Cardiac fibroblast (primary cell): ENCODE measurements around the gene SOWAHC.

Experiments
- DNase-seq, 2 donors: peaks; one replicate each; pipeline versions ENCODE4 v3.0.0 to v3.0.0-alpha.2; 2010; ENCODE audit warnings: low read depth in 2 of 2
- H3K4me3 ChIP-seq, 2 donors: replicated peaks in 1 of 2; 1 replicate in 1 of 2; 2 replicates in 1 of 2; pipeline ENCODE4 v1.5.1; 2011; ENCODE audit warnings: low read depth in 2 of 2, low read length in 2 of 2, mild to moderate bottlenecking in 2 of 2, moderate library complexity in 1 of 2
- TF ChIP-seq, protein P1 (sequence below): IDR thresholded peaks from one replicate; pipeline ENCODE4 v1.5.1; 2011; ENCODE audit warnings: low read depth, mild to moderate bottlenecking, low read length, inconsistent platforms

Gene SOWAHC

DNA sequence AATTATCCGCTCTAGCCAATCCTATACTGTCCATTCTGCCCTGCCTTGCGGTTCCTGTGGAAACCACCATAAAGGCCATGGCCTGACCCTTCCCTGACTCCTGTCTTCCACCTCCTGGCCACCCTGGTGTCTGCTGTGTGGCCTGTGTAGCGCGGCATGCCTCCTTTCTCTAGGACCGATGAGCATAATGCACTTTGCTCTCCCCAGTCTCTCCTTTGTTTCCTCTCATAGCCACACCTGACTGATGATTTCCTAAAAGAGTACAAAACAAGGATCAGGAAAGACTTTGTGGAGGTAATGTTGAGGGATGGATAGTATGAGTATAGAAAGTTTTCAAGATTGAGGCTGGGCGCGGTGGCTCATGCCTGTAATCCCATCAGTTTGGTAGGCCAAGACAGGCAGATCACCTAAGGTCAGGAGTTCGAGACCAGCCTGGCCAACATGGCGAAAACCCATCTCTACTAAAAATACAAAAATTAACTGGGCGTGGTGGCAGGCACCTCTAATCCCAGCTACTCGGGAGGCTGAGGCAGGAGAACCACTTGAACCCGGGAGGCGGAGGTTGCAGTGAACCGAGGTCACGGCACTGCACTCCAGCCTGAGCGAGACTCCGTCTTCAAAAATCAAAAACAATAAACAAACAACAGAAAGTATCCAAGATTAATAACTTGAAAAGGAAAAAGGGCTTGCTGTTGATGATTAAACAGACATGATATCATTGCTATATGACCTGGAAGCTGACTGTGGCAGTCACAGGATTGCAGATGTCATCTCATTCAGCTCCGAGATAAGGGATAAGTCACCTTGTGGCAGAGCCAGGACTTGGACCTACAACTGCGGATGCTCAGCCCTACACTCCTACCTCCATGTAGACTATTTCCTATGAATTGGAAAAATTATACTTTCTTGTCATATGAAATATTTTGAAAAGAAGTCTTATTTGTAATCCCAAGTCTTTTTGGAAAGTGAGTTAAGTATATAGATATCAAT, 16.6 kb downstream of the SOWAHC start:
- no peak overlapping the region for H3K4me3 ChIP-seq
- no peak for DNase-seq
- TF ChIP-seq, protein P1, sequence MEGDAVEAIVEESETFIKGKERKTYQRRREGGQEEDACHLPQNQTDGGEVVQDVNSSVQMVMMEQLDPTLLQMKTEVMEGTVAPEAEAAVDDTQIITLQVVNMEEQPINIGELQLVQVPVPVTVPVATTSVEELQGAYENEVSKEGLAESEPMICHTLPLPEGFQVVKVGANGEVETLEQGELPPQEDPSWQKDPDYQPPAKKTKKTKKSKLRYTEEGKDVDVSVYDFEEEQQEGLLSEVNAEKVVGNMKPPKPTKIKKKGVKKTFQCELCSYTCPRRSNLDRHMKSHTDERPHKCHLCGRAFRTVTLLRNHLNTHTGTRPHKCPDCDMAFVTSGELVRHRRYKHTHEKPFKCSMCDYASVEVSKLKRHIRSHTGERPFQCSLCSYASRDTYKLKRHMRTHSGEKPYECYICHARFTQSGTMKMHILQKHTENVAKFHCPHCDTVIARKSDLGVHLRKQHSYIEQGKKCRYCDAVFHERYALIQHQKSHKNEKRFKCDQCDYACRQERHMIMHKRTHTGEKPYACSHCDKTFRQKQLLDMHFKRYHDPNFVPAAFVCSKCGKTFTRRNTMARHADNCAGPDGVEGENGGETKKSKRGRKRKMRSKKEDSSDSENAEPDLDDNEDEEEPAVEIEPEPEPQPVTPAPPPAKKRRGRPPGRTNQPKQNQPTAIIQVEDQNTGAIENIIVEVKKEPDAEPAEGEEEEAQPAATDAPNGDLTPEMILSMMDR, result no peak

DNA sequence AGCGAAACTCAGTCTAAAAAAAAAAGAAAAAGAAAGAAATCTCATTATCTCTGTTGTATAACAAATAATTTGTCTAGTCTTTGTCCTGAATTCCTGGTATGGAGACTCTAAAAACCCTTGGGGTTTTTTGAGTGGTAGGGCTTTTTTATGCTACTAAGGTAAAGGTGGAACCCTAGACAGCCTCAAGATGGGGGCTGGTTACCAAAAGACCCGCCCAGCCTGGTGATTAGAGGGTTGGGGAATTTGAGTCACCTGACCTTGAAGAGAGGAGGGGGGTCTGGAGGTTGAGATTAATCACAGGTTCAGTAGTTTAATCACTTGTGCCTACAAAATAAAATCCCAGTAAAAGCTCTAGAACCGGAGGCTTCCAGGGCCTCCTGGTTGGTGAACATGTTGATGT, 17.6 kb downstream of the SOWAHC start:
- H3K4me3 ChIP-seq, result no peak overlapping the region
- no peak for DNase-seq
- TF ChIP-seq, protein P1, result no peak

DNA sequence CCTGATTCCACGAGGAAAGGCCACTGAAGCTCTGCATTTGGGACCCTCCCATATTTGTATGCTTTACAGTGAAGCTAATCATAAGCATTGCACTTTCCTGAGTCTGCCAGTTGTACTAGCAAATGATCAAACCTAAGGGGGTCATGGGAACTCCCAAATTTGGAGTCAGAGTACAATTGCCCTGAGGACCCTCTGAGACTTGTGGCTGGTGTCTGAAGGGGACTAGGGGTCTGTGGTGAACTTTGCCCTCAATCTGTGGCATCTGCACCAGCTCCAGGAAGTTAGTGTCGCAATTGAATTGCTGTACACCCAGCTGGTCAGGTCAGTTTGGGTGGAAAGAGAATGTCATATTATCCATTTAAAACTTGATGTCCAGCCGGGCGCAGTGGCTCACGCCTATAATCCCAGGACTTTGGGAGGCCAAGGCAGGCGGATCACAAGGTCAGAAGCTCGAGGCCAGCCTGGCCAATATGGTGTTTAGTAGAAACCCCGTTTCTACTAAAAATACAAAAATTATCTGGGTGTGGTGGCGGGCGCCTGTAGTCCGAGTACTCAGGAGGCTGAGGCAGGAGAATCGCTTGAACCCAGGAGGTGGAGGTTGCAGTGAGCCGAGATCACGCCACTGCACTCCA, 18.1 kb downstream of the SOWAHC start:
- no peak overlapping the region for H3K4me3 ChIP-seq
- DNase-seq, result no peak
- TF ChIP-seq, protein P1, result no peak

DNA sequence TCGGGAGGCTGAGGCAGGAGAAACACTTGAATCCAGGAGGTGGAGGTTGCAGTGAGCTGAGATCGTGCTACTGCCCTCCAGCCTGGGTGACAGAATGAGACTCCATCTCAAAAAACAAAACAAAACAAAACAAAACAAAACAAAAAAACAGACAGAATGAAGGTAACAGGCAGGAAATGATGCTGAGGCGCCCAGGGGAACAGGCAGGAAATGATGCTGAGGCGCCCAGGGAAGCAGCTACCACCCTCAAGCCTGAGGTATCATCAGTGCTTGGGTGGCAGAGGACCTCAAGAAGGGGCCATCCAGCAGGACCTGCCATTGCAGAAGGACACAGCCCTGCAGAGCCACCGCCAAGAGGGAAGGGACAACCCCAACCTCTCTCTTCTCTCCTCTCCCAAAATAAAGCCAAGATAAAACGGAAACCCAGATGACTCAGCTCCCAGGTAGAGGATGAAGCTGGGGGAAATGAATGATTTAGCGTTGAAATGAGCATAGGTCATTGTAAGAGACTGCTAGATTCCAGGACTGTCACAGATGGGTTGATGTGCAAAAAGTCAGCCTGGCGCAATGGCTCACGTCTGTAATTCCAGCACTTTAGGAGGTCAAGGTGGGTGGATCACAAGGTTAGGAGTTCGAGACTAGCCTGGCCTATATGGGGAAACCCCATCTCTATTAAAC, 19.3 kb downstream of the SOWAHC start:
- TF ChIP-seq, protein P1, result no peak
- no peak for DNase-seq

DNA sequence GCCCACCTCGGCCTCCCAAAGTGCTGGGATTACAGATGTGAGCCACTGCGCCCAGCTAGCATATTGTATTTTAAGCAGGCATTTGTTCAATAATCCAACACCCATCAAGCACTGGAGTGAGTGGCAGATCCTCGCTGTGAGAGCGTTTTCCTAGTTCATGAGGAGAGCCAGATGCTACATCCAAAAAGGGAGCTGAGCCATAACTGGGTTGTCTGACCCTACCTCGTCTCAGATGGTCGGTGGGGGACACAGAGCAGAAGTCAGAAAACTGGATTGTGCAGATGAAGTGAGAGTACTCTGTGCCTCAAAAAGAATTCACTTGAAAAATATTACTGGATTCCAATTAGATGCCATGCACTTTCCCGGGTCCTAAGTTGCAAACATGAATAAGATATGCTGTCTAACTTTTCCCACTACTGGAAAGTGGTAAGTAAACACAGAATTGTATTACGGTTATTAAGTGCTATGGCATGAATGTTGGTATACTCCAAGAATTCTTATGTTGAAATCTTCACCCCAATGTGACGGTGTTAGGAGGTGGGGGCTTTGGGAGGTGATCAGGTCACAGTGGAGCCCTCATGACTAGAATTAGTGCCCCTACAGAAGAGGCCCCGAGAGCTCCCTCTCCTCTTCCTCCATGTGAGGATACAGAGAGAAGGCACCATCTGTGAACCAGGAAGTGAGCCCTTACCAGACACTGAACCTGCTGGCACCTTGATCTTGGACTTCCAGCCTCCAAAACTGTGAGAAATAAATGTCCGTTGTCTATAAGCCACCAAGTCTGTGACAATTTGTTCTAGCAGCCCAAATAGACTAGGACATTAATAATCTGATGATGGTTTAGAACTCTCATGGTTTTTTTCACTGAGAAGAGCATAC, 21.5 kb downstream of the SOWAHC start:
- no peak for DNase-seq
- H3K4me3 ChIP-seq, result no peak overlapping the region
- TF ChIP-seq, protein P1, result no peak

More for the DNA sequence above, 19.3 kb downstream of the SOWAHC start:
- H3K4me3 ChIP-seq, result no peak overlapping the region

DNA sequence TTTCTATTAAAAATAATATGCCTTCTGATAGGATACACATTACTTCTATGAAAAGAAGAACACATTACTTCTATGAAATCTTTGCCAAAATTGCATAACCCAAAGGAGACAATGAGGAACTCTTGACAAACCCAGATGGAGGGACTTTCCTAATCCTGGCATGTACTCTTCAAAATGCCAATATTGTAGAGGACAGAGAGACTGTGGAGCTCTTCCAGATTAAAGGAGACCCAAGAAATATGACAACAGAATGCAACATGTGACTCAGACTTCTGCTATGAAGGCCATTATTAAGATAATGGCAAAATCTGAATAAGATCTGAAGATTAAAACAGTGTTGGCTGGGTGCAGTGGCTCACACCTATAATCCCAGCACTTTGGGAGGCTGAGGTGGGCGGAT, 22.2 kb downstream of the SOWAHC start:
- DNase-seq, result peak; percentile 47 to 76
- TF ChIP-seq, protein P1, result no peak
- H3K4me3 ChIP-seq, result no peak overlapping the region
